ENCODE results near the gene IKZF3.
"Not testable (repeated sequence)": the region's sequence is repeated elsewhere in the genome, so short reads cannot be mapped to it uniquely, and the experiment has no call there.

IKZF3 gene

DNA sequence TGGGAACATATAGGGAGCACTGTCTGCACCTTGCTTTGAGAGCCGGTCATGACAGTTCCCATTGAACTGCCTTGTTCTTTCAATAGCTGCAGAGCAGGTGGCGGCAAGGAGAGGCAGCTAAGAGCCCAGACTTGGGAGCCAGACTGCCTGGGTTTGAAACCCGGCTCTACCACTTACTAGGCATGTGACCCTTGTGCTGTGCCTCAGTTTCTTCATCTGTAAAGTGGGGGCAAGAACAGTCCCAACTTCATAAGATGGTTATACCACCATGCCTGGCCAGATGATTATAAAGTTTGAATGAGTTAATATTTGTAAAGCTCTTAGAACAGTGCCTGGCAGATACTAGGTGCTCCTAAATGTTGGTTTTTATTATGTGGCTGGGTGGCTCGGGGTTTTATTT, 149.9 kb downstream of the IKZF3 start:
- no peak for DNase-seq

DNA sequence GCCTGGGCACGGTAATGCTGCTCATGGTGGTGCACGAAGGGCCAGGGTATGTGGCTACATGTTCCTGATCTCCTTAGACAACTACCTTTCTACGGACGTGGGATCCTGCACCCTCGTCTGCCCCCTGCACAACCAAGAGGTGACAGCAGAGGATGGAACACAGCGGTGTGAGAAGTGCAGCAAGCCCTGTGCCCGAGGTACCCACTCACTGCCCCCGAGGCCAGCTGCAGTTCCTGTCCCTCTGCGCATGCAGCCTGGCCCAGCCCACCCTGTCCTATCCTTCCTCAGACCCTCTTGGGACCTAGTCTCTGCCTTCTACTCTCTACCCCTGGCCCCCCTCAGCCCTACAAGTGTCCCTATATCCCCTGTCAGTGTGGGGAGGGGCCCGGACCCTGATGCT, 152.3 kb downstream of the IKZF3 start:
- no peak for DNase-seq

GRCh38 chr17:39711071-39711470, 153.0 kb downstream of the IKZF3 start:
- not testable (repeated sequence) for DNase-seq

GRCh38 chr17:39709998-39710964, 153.8 kb downstream of the IKZF3 start:
- DNase-seq = no peak

DNA sequence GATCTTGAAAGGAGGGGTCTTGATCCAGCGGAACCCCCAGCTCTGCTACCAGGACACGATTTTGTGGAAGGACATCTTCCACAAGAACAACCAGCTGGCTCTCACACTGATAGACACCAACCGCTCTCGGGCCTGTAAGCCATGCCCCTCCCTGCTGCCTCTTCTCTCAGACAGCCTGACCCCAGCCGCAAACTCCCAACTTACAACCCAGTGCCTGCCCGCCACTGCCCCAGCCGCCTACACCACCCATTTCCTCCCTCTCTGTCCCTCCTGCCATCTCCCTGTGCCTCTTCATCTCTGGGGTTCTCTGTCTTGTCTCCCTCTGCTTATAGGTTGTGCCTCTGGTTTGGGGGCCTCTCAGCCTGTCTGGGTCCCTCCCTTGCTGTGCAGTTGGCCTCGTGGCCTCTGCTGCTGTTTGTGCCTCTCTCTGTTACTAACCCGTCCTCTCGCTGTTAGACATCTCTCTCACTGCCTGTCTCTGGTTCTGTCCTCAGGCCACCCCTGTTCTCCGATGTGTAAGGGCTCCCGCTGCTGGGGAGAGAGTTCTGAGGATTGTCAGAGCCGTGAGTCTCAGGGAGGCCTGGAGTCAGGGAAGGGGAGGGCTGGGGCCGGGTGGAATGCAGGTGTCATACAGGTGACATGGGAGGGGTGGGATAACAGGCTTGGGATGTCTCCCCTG, 154.7 kb downstream of the IKZF3 start:
- no peak for DNase-seq
